CD4-positive, alpha-beta T cell (primary cell): ENCODE data around the gene KLK4. TPM values are rescaled to one million over a fixed set of nuclear protein-coding genes. Genes with fewer than 3 reads are reported as not detected.

Experiments used
- ATAC-seq: fragments of 200-7000 bp; cut with Tn5 transposase; one replicate; pipeline ENCODE4 v1.10.0; 2022; ENCODE audit warnings: mild to moderate bottlenecking; ENCODE audit not compliant: poor library complexity
- CTCF ChIA-PET: fragments of 350-600 bp; sonication (Branson Sonifier 250); formaldehyde crosslinking; loops from one replicate; lab custom pipeline; 2021; ENCODE audit warnings: antibody characterized with exemption, inconsistent platforms; lab: Charles Lee
- POLR2A ChIA-PET: fragments of 350-600 bp; sonication (Branson Sonifier 250); formaldehyde crosslinking; loops from one replicate; lab custom pipeline; 2021; ENCODE audit warnings: antibody characterized with exemption, inconsistent platforms; lab: Charles Lee
- DNase-seq, 14 experiments: peaks; one replicate each; pipeline ENCODE4 v3.0.0-alpha.2; 2013 to 2020; ENCODE audit warnings: mixed read lengths in 2 of 14
- H3K27ac ChIP-seq, 2 donors: one replicate each; pipeline versions ENCODE4 v1.5.1 to v1.7.0; 2013; ENCODE audit warnings: low read length in 2 of 2, low read depth in 1 of 2, mild to moderate bottlenecking in 1 of 2
- H3K27me3 ChIP-seq, 2 experiments: 1 replicate in 1 of 2; 2 replicates in 1 of 2; pipeline versions ENCODE4 v1.6.1 to v1.7.0; 2013; ENCODE audit warnings: low read length in 2 of 2, control low read depth in 1 of 2, mild to moderate bottlenecking in 1 of 2, moderate library complexity in 1 of 2; ENCODE audit not compliant: insufficient read depth in 2 of 2, control insufficient read depth in 1 of 2
- H3K36me3 ChIP-seq: one replicate; pipeline ENCODE4 v1.6.1; 2013; ENCODE audit warnings: low read length, control low read depth; ENCODE audit not compliant: insufficient read depth
- H3K4me1 ChIP-seq: one replicate; pipeline ENCODE4 v1.6.1; 2013; ENCODE audit warnings: low read length, control low read depth; ENCODE audit not compliant: insufficient read depth
- H3K4me3 ChIP-seq: one replicate; pipeline ENCODE4 v1.5.1; 2013; ENCODE audit warnings: mild to moderate bottlenecking, low read length, moderate library complexity
- H3K9me3 ChIP-seq, 2 experiments: 1 replicate in 1 of 2; 2 replicates in 1 of 2; pipeline versions ENCODE4 v1.6.1 to v1.7.0; 2013; ENCODE audit warnings: low read length in 2 of 2, mild to moderate bottlenecking in 2 of 2, control low read depth in 1 of 2, moderate library complexity in 1 of 2; ENCODE audit not compliant: control insufficient read depth in 1 of 2, insufficient read depth in 1 of 2
- H3K27ac Mint-ChIP-seq: one replicate; pipeline ENCODE4 v1.8.0; 2020; ENCODE audit warnings: mixed read lengths
- H3K27me3 Mint-ChIP-seq: one replicate; pipeline ENCODE4 v1.8.0; 2021; ENCODE audit warnings: mixed read lengths
- H3K36me3 Mint-ChIP-seq: one replicate; pipeline ENCODE4 v1.8.0; 2021; ENCODE audit warnings: low read depth, mixed read lengths
- H3K4me1 Mint-ChIP-seq: one replicate; pipeline ENCODE4 v1.8.0; 2021; ENCODE audit warnings: low read depth, mixed read lengths
- H3K4me3 Mint-ChIP-seq: one replicate; pipeline ENCODE4 v1.8.0; 2020; ENCODE audit warnings: mild to moderate bottlenecking, mixed read lengths
- H3K9me3 Mint-ChIP-seq: one replicate; pipeline ENCODE4 v1.8.0; 2020; ENCODE audit warnings: mixed read lengths
- intact Hi-C, 2 experiments: fragments of 100-400 bp; cut with DNase I in 1 of 2; cut with micrococcal nuclease in 1 of 2; formaldehyde crosslinking; loops; one replicate each; pipeline versions ENCODE4 v1.15.1 to v1.9.0; 2023 to 2025; cut with DNase I, micrococcal nuclease
- total RNA-seq, 174 experiments: library from RNA in 2 of 174; stranded (reverse) in 2 of 174; gene quantifications; one replicate each; pipeline ENCODE4 v1.2.3 and lab custom pipeline; 2021 to 2026
- TF ChIP-seq, protein P1 (sequence below): fragments of 200-600 bp; IDR thresholded peaks from one replicate; pipeline ENCODE4 v1.8.0; 2022; ENCODE audit warnings: antibody characterized with exemption, mild to moderate bottlenecking

KLK4 gene
- total RNA-seq, 2 experiments from 2014 or later: not detected

DNA sequence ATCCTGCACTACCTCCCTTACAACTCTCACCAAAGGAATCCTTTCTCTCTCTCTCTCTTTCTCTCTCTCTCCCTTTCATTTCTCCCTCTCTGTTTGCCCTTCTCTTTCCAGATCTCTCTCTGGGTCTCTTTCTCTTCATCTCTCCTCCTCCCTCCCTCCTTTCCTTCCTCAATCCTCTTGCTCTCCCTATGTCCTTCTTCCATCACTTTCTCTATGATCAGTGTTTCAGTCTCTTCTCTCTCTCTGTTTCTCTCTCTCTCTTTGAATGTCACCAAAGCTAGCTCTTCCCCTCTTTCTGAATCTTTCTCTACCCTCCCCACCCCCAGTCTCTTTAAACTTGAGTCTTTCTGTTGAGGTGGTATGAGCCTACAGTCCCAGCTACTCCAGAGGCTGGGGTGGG, 19.8 kb upstream of the KLK4 start:
- no peaks in the 10 kb centered on the region for H3K36me3 ChIP-seq
- intact Hi-C loops: loop anchor here in 1 of 2 experiments (10.0 kb wide), 1 partner anchor 324 kb away; the partner anchor contains the start of gene SIGLECL1

DNA sequence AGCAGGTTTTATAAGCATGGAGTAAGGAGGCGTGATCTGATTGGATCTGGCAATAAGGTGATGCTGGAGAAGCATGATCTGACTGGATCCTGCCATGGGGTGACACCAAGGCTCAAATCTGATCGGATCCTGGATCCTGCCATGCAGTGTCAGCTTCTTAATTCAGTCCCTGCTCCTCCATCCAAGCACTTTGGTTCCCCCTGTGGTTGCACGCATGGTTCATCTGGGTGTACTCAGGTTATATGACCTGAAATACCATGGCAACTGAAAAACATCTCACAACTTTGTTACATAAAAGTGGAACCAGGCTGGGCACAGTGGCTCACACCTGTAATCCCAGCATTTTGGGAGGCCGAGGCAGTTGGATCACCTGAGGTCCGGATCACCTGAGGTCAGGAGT, 17.6 kb upstream of the KLK4 start:
- Mint-ChIP-seq H3K27ac (no peak overlapping the region), H3K36me3 (no peaks in the 10 kb centered on the region), H3K9me3 (no peaks in the 10 kb centered on the region), H3K4me3 (no peak overlapping the region), H3K4me1 (peaks cover 5% of the 10 kb centered on the region), H3K27me3 (peaks cover 54% of the 10 kb centered on the region)
- ChIA-PET CTCF (no interaction called here), POLR2A (no interaction called here)
- H3K36me3 ChIP-seq: no peaks in the 10 kb centered on the region
- ATAC-seq (no peak), DNase-seq (no peak)
- no peak overlapping the region for H3K27ac ChIP-seq
- H3K4me1 ChIP-seq: no peaks in the 10 kb centered on the region
- TF ChIP-seq, protein P1, sequence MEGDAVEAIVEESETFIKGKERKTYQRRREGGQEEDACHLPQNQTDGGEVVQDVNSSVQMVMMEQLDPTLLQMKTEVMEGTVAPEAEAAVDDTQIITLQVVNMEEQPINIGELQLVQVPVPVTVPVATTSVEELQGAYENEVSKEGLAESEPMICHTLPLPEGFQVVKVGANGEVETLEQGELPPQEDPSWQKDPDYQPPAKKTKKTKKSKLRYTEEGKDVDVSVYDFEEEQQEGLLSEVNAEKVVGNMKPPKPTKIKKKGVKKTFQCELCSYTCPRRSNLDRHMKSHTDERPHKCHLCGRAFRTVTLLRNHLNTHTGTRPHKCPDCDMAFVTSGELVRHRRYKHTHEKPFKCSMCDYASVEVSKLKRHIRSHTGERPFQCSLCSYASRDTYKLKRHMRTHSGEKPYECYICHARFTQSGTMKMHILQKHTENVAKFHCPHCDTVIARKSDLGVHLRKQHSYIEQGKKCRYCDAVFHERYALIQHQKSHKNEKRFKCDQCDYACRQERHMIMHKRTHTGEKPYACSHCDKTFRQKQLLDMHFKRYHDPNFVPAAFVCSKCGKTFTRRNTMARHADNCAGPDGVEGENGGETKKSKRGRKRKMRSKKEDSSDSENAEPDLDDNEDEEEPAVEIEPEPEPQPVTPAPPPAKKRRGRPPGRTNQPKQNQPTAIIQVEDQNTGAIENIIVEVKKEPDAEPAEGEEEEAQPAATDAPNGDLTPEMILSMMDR: no peak
- intact Hi-C loops: loop anchor here in 1 of 2 experiments (5.0 to 10.0 kb wide), 2 partner anchors 168 to 394 kb away; no protein-coding TSS in a partner anchor
- H3K4me3 ChIP-seq: no peak overlapping the region
- H3K27me3 ChIP-seq: peaks cover 15 to 19% of the 10 kb centered on the region in 2 experiments
- H3K9me3 ChIP-seq: no peaks in the 10 kb centered on the region

More for the DNA sequence above, 19.8 kb upstream of the KLK4 start:
- Mint-ChIP-seq H3K9me3 (no peaks in the 10 kb centered on the region), H3K4me3 (no peak overlapping the region), H3K36me3 (no peaks in the 10 kb centered on the region), H3K27me3 (peaks cover 51% of the 10 kb centered on the region), H3K4me1 (peaks cover 5% of the 10 kb centered on the region), H3K27ac (no peak overlapping the region)
- Histone ChIP-seq H3K9me3 (no peaks in the 10 kb centered on the region), H3K27ac (no peak overlapping the region), H3K4me1 (no peaks in the 10 kb centered on the region), H3K4me3 (no peak overlapping the region), H3K27me3 (peaks cover 15 to 20% of the 10 kb centered on the region in 2 experiments)
- no peak for DNase-seq
- TF ChIP-seq, protein P1: no peak
- ATAC-seq: no peak
- ChIA-PET CTCF (no interaction called here), POLR2A (no interaction called here)

DNA sequence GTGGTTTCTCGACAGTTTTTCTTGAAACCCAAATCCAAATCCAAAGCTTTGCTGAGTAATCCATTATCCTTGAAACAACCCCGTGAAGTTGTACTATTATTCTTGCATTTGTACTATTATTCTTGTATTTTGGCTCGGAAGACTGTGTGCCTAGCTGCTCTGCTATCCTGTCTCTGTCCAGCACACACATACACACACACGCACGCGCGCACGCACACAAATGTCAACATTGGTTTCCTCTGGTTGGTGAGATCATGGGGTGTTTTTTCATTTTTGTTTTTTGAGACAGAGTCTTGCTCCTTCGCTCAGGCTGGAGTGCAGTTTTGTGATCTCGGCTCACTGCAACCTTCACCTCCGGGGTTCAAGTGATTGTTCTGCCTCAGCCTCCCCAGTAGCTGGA, 14.9 kb upstream of the KLK4 start:
- no peak overlapping the region for H3K4me3 ChIP-seq
- H3K27ac Mint-ChIP-seq: no peak overlapping the region
- H3K4me1 ChIP-seq: peaks cover 7% of the 10 kb centered on the region
- H3K27me3 Mint-ChIP-seq: peaks cover 44% of the 10 kb centered on the region
- POLR2A ChIA-PET: no interaction called here
- H3K27me3 ChIP-seq: peaks cover 9 to 22% of the 10 kb centered on the region in 2 experiments
- TF ChIP-seq, protein P1: no peak
- CTCF ChIA-PET: no interaction called here
- peaks cover 11% of the 10 kb centered on the region for H3K4me1 Mint-ChIP-seq
- no peak for DNase-seq
- H3K4me3 Mint-ChIP-seq: no peak overlapping the region
- H3K36me3 Mint-ChIP-seq: no peaks in the 10 kb centered on the region
- no peaks in the 10 kb centered on the region for H3K36me3 ChIP-seq
- H3K27ac ChIP-seq: no peak overlapping the region
- no peaks in the 10 kb centered on the region for H3K9me3 ChIP-seq
- no peak for ATAC-seq
- intact Hi-C loops: loop anchor here in 1 of 2 experiments (5.0 to 10.0 kb wide), 2 partner anchors 171 to 391 kb away; no protein-coding TSS in a partner anchor
- no peaks in the 10 kb centered on the region for H3K9me3 Mint-ChIP-seq
